C4-2B (cell line): ENCODE data around the gene TOP3B.

Experiments used
- CTCF ChIP-seq: fragments of 450-650 bp; conservative IDR thresholded peaks from 2 replicates; pipeline ENCODE4 v1.5.1; 2017; ENCODE audit warnings: mild to moderate bottlenecking
- ZFX ChIP-seq: fragments of 450-650 bp; IDR thresholded peaks from 2 replicates; pipeline ENCODE4 v1.6.1; 2017

- TF ChIP-seq CTCF: no peak
- no peak for TF ChIP-seq ZFX
These were observed 41.9 kb upstream of the TOP3B start for GRCh38 chr22:22024440-22024839.
